GOT3 (cell line): ENCODE results near the gene MPG.

Experiments
- DNase-seq: peaks from one replicate; lab custom pipeline; 2025; ENCODE audit warnings: mixed read lengths; lab: John Stamatoyannopoulos, UW

MPG gene

GRCh38 chr16:83781-84615 is 6.0 kb downstream of the MPG start:
- DNase-seq: no peak

GRCh38 chr16:84718-85406 is 6.8 kb downstream of the MPG start:
- DNase-seq: peak; percentile 62

DNA sequence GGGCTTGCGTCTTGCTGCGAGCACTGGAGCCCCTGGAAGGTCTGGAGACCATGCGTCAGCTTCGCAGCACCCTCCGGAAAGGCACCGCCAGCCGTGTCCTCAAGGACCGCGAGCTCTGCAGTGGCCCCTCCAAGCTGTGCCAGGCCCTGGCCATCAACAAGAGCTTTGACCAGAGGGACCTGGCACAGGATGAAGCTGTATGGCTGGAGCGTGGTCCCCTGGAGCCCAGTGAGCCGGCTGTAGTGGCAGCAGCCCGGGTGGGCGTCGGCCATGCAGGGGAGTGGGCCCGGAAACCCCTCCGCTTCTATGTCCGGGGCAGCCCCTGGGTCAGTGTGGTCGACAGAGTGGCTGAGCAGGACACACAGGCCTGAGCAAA is 7.4 kb downstream of the MPG start:
- no peak for DNase-seq

DNA sequence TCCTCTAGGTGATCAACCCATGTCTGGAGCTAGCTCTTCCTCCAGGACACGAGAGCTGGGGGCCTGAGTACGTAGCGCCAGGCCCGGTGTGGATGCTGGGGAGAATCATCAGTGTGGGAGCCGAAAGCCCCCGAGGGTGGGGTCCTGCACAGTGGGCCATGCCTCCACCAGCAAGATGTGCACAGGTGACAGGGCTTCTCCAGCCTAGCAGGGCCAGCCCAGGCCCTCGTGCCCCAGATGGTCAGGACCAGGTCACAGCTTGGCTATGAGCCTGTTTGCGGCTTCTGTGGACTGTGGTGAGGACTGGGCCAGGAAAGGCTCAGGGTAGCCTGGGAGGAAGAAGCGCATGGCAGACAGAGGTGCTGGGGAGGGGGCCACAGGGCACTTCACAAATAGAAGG is 7.8 kb downstream of the MPG start:
- DNase-seq: no peak

DNA sequence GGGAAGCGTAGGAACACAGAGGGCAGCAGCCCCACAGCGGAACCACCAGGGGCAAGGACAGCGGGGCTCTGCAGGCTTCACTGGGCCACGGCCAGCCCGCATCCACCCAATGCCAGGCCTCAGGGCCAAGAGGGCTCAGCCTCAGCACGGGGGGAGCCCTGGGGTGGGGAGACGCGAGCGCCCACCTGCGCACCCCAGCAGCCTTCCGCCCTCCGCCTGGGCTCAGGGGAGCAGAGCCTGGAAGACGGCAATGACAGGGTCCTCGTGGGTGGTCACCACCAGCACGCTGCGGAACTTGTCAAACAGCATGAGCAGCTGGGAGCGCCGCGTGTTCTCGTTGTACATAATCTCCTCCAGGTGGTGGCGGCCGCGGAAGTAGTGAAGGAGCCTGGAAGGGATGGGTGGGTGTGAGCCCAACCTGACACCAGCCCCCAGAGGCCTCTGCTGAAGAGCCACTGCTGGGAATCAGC is 8.5 kb downstream of the MPG start:
- no peak for DNase-seq

GRCh38 chr16:88613-89012 is 10.6 kb downstream of the MPG start:
- DNase-seq: no peak

DNA sequence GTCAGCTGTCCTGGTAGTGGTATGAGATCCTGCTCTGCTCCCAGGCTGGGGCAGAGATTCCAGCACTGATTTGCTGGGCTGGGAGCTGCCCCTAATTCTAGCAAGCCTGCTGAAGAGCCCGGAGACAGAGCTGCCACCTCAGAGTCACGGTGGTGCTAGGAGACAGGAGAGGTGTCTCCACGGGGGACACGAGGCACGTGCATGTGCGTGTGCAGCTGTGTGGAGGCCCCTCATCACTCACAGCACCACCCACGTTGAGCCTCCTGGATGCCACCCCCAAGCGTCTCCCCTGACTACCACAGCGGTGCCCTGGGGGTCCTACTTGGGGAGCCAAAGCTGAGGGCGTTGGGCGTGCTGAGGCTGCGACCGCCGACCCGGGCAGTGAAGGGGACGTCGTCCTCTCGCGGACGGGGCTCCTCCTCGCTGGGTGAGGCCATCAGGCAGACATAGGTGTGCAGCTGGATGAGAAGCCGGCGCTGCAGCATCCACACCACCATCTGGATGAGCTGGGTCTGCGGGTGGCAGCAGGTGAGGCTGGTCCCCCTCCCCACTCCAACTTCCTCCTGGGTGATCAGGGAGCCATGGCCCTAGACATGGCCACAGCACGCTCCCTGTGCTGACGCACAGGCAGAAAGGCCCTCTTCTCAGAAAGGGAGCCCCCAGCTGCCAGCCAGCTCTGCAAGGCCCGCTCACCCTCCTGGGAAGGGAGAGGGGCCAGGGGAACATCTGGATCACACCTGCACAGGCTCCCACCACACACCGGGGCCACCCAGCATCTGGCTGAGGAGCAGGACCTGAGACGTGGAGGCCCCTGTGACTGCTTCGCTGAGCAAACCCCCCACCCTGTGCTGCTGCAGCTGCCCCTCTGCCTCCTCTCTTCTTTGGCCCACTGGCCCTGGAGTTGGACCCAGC is 11.6 kb downstream of the MPG start:
- DNase-seq: no peak

GRCh38 chr16:91484-91883 is 13.5 kb downstream of the MPG start:
- no peak for DNase-seq

GRCh38 chr16:92431-93339 is 14.7 kb downstream of the MPG start:
- no peak for DNase-seq

GRCh38 chr16:94918-95265 is 16.9 kb downstream of the MPG start:
- no peak for DNase-seq

DNA sequence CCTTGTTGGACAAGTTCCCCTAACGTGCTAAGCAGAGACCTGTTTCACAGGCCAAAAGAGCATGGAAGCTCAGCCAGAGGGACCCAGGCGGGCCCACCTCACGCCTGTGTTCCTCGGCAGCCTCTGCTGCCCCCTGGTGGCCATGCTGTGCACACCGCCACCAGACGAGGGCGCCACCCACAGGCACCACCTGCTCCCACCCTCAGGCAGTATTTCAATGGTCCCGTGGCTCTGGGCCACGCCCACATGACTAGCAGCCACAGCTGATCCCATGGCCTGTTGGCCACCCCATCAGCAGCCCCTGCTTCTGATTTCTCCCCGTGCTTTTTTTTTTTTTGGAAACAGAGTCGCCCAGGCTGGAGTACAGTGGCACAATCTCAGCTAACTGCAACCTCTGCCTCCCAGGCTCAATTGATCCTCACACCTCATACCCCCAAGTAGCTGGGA is 18.9 kb downstream of the MPG start:
- DNase-seq: peak; percentile 26

DNA sequence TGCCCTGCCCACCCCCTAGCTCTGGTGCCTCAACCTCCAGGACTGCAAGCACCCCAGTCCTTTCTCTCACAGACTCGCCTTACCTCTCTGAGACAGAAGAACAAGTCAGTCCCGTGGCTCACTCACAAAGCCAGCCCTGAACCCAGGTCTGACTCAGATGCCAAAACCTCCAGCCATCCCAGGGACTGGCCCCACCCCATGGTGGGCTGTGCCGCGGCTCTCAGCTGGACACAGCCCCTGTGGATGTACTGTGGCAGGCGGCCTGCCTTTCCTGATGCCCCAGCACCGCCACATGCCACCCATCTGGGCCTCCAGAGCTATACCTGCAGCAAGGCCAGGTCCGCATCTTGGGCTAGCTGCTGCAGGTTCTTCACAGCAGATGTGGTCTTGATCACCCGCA is 19.8 kb downstream of the MPG start:
- no peak for DNase-seq

- no peak for DNase-seq
Observed at GRCh38 chr16:100989-101388, 23.0 kb downstream of the MPG start.

DNA sequence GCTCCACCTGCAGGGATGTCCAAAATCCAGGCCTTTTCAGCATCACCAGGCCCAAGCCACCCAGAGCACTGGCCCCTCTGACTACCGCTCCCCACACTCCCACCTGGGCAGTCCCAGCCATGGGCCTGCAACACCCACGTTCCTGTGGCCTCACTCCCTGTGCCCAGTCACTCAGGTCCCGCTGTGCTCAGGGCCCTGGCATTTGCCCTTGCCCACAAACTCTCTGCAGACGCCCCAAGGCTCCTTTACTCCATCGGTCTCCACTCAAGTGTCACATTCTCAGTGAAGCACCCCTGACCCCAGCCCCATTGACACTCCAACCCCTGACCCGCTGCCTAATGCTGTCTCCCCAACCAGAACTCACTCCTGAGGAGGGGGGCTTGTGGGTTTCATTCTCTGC is 23.6 kb downstream of the MPG start:
- DNase-seq: no peak

GRCh38 chr16:102060-102855 is 24.2 kb downstream of the MPG start:
- DNase-seq: no peak

GRCh38 chr16:104355-104754 is 26.3 kb downstream of the MPG start:
- DNase-seq: no peak

GRCh38 chr16:104928-105327 is 26.9 kb downstream of the MPG start:
- no peak for DNase-seq

GRCh38 chr16:105521-105920 is 27.5 kb downstream of the MPG start:
- DNase-seq: no peak

DNA sequence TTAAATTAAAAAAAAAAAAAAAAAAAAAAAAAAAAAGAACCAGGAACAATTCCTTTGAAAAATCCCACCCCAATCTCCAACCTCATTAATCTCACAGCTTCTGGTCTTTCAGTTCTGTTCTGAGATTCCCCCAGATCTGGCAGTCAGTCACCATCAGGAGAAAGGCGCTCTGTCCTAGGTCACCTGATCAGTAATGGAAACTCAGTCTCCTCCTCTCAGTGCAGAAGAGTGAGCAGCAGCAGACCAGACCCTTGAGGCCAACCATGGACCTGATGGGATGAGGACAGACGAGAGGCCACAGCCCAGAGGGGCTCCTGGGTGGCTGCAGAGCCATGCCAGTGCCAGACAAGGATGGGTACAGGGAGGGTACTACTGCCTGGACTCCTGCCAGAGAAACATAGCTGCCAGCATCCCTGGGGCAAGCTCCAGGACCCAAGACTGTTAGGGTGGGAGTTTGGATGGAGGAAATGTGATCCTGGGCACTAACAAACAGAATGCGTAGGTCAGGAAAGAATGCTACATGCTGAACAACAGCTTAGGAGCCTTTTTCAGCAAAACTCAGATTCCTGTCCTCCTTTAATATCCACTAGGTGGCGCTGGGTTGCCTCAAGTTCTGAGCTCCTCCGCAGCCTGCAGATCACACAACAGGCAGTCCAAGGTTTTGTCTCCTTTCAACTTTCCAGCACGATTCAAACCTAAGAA is 28.7 kb downstream of the MPG start:
- no peak for DNase-seq
